NOMO-1 (cell line): ENCODE measurements around the gene ZC3H4.
"Not testable (repeated sequence)": the region's sequence is repeated elsewhere in the genome, so short reads cannot be mapped to it uniquely, and the experiment has no call there.

Source experiments
- DNase-seq, 2 experiments: peaks; one replicate each; lab custom pipeline; 2025; ENCODE audit not compliant: unreplicated experiment in 2 of 2; lab: John Stamatoyannopoulos, UW

ZC3H4 gene

DNA sequence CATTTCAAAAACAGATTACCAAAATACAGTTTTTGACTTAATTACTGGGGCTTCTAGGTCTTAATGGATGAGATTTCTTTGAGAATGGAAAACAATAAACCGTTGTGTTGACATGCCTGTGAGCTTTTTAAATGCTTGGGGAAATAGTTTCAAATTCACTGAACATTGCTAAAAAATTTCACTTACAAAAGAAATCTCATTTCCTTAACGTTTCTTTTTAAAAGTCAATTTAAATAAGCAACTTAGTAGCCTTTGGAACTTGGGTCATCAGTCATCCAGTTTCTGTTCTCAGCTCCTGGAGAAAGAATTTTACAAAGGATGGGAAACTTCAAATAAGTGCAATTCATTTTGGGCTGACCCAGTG lies 4.4 kb downstream of the ZC3H4 start:
- no peak for DNase-seq

DNA sequence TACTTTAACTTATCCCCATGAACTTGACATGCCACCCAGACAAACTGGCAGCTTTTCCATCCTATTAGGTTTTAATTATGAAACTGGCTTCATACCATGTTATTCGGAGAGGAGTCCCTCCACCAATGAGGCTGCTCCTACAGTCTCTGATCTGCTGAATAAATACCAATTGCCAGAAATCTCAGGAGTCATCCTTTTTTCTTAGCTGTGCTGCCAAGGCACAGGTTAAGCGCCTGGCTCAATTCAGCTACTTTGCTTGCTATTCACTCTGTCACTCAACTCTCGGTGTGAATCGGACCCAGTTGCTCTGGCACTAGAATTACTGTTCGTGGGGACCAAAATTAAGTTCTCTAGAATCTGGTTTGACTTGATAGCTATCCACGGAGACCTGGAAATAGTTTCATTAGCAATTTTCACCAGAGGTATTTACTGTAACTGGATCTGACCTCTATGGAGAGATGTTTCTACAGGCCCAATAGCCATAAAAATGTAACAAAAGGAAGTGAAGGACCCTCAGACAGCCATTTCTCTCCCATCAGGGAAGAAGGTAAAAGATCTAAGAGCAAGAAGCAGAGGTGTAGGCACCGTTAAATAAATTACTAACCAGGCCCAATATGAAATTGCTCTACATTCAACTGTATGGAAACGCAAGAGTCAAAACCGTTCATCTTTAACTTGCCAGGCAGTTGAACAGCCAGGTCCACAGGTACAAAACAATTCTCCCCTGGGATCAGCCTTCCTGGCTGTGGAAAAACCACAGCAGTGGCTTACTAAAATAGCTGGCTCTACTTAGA lies 5.4 kb downstream of the ZC3H4 start:
- DNase-seq, result no peak

DNA sequence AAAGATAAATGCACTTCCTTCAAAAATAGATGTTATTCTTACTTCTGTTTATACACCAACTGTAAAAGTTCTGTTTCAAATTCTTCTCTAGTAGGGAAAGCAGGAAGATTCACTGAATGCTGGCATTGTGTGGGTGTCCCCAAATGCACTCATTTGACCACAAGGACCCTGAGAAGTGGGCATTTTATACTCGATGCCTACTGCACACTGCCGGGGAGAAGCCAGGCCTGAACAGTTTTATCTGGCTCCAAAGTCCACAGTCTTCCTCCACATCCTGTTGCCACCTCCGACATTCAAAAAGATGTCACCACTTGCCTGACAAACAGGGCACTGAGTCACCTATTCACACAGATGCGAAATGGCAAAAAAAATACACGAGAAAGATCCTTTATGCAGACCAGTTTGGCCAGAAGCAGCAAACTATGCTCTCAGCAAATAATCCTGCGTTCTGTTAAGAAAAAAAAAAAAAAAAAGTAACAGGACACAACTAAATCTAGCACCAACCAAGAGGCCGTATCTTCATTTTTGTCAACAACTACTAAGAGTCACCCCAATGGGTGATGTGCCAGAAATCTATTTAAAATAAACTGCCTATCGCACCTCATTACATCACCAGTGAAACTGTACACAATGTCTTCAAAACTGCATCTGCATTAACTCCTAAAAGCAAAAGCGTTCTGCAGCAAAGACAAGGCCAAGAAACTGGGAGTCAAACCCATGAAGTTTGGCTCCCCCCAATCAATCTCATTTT lies 6.2 kb downstream of the ZC3H4 start:
- no peak for DNase-seq

DNA sequence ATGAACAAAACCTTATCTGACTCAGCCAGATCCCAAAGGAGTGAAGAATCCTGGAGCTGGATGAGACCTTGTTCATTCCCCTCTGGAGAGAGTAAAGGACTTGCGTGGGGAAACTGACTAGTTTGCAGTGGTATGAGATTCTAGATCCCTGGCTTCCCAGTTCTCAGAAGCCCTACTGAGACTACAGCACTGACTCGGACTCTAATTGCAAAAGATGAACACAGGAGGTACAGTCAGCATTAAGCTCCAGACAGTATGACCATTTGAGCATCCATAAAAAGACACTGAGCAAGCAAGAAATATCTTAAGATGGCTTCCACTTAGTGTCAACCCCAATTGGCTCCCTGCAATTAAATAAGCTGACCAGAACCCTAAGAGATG lies 6.8 kb downstream of the ZC3H4 start:
- no peak for DNase-seq

DNA sequence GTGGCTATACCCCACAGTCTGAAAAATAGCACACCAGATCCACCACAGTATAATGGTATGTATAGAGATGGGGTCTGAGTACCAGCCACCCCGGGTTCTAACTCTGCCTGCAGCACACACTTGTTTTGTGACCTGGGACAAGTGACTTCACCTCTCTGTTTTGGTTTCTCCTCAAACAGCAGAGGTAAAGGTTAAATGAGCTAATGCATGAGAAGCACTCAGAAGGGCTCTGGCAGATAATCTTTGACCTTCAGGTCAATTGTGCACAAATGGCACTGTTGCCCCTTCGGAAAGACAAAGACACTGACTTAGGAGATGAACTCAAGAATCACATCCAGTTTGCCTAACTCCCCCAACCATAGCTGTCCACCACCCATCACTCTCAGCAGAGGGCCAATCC lies 7.7 kb downstream of the ZC3H4 start:
- DNase-seq, result no peak

DNA sequence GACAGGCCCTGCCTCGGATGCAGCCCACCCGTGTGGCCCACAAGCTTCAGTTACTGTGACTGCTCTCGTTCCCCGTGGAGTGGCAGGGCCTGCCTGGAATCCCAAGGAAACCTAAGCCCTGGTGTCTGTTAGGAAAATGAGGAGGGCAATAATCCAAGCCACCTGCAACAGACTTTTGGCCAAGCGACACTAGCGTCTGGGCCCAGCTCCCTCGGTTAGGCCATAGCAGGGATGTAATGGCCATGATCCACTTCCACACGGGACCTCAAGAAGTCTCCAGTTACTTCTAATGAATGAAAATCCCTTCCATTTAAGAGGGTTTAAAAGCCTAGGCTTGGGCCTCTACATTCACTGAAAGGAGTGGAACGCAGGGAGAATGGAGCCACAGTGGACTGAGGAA lies 8.9 kb downstream of the ZC3H4 start:
- no peak for DNase-seq

DNA sequence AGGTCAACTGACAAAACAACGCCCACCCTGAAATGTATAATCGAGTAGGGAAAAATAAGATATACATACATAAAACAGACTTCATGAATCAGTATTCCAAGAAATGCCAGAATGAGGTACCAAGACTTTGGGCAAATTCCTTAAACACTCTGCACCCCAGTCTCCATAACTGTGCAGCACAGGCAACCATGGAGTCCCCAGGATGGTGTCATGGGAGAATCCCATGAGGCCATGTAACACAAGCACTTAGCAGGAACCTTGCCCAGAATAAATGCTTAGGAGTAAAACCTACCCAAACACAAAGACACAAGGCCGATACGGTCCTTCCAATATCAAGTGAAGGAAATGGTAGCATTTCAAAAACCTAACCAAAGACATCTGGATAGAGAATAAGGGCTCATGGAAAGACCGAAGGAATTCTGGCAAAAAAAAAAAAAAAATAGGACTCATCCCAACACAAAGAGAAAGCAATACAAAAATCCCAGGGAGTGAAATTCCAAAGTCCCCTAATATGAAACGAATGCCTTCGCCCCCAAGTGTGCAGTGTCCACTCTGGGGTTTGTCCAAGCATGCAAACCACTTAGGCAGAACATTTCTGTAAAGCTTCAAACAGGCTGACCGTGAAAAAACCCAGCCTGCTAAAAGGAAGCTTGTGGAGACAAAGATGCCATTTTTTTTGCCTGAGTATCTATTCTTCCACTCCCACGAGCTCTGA lies 11.1 kb downstream of the ZC3H4 start:
- no peak for DNase-seq

DNA sequence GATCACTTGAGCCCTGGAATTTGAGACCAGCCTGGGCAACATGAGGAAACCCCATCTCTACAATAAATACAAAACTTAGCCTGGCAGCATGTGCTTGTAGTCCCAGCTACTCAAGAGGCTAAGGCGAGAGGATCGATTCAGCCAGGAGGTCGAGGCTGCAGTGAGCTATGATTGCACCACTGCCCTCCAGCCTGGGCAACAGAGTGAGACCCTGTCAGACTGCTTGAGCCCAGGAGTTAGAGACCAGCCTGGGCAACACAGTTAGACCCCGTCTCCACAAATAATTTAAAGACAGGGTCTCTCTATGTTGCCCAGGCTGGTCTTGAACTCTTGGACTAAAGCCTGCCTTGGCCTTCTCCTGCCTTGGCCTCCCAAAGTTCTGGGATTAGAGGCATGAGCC lies 12.5 kb downstream of the ZC3H4 start:
- not testable (repeated sequence) for DNase-seq

DNA sequence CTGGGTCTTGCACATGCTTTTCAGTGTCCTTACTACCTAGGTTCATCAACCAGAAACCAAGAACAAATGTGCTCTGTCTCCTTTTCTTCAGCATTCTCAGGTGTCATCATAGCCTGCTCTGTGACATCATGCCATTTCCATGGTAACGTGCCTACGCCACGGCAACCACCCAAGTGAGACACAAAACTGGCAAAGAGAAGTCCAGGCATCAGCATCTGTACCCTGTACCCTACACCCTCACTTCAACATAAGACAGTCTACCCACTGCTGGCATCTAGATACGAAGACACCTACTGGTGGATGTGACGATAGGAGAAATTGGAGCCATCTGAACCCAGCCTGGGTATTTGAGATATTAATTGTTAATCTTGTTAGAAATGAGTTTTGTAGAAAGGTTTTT lies 13.3 kb downstream of the ZC3H4 start:
- no peak for DNase-seq

DNA sequence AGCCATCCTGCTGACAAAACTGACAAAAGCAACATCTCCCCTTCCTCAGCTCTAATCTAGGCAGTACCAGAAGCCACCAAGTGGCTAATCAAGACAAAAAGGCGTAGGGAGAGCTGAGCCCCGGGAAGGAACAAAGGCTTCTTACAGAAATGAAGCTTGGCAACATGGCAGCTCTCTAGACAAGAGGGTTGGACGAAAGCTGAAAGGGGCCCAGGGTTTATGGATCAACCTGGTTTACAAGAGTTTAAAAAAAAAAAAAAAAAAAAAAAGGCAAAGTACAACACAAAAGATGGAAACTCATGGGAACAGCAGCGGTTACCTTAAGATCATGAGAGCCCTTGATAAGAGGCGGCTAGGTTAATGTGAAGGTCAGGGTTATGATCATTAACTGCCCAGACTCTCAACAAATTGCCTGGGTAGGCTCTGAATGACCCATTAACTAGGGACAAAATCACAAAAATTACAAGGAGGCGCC lies 14.0 kb downstream of the ZC3H4 start:
- DNase-seq, result no peak

DNA sequence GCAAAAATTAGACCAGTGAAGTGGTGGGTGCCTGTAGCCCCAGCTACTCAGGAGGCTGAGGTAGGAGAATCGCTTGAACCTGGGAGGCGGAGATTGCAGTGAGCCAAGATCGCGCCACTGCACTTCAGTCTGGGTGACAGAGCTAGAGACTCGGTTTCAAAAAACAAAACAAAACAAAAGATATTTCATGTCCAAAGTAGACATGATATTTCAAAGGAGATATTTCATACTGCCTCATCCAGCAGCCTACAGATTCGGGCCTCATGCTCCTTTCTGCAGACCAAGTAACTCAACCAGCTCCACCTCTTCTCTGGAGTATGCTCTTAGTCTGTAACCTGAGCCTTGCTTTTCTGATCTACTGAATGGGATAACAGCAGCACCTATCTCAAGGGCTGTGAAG lies 15.0 kb downstream of the ZC3H4 start:
- DNase-seq, result no peak

DNA sequence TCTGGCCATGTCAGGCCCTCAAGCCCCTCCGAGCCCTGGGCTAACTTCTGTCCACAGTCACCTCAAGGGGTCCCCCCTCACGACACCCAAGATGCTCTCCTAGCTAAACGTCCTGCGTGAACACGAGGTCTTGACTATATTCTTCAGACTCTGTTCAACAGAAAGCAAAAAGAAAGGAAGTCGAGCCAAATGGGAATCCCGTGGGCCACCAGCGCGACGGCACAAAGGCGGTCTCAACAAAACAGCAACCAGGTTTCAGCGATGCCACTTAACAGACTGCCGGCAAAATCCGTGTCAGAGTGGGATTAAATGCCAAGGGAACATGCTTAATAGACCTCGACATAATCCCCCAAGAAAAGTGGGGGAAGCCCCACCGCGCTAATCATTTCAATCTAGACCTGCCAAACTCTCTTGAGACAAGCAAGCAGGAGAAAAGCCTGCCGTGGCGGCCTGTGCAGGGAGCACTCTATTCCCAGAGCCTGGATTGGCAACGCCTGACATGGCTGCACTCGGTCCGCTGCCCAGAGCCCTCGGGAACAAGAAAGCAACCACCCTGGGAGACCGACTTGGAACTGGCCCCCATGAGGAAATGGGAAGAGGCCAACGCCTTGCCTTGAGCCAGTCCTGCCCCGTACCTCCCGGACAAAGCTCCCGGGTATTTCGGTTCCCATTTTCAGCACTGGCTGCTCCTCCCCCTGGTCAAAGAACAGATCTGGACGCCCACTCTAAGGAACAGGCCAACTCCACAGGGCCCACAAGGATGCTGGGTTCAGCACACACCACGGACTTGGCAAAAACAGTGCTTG lies 16.0 kb downstream of the ZC3H4 start:
- DNase-seq, result no peak

DNA sequence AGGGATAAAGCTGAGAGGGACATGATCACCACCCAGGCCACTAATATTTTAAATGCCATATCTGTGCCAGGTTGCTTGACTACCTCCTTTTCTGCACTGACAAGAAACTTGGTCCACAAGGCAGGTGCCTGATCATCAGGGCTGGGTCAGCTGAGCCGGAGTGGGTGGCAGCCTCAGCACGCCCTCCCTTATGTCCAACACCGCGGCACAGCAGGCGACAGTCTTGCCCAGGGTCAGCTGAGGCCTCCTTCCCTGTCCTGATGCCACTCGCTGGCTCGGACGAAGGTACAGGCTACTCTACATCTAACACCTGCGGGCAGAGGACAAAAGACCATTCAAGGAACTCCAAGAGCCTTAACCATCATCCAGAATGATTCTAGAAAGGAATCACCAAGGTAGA lies 16.9 kb downstream of the ZC3H4 start:
- no peak for DNase-seq

DNA sequence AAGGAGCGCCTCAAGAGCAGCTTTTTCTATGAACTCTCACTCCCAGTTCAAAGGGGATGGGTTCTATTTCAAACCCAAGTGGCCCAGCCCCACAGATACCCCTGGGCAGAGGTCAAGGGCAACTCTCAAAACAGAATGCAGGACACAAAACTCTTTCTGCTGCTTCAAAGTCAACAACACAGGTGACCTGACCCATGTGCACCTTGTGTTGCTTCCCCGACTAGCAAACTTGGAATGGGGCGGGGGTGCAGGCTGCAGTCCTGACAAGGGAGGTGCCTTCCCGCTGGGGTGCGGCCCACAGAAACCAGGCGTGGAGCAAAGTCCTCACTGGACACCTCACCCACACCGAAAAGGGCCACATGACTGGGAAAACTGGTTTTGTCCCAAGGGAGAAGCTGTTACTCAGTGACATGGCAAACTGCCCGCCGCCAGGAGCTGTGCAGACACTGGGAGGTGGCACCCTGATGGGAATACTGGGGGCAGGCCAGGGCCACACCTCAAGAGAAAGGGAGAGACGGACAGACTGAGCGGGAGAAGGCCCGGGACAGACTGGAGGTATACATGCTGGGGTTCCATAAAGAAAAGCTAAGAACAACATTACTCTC lies 17.4 kb downstream of the ZC3H4 start:
- no peak for DNase-seq

DNA sequence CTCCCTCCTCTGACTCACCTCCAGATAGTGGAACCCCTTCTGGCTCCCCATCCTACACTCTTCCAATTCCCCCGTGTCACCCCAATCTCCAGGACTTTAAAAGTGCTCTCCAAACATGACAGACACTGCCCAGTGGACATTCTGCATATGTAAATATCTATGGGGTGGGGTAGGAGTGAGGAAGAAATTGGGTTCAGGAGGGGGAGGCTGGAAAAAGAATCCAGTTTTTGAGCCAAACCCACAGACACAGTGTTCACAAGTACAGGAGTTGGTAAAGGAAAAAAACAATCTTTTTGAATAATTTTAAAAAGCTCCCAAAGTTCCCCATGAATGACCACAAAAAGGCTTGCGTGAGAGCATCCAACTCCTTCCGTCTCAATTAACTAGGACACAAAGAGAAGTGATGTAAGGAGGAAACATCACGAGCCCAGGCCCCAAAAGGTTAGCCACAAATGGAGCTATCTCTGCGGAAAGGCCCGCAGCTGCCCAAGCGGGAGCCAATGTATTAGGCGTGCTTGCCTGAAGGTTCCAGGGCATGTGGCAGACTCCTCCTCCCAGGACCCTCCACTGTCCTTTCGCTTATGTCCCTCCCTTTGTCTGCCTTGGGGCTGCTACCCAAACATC lies 18.0 kb downstream of the ZC3H4 start:
- DNase-seq, result peak; percentile 58

DNA sequence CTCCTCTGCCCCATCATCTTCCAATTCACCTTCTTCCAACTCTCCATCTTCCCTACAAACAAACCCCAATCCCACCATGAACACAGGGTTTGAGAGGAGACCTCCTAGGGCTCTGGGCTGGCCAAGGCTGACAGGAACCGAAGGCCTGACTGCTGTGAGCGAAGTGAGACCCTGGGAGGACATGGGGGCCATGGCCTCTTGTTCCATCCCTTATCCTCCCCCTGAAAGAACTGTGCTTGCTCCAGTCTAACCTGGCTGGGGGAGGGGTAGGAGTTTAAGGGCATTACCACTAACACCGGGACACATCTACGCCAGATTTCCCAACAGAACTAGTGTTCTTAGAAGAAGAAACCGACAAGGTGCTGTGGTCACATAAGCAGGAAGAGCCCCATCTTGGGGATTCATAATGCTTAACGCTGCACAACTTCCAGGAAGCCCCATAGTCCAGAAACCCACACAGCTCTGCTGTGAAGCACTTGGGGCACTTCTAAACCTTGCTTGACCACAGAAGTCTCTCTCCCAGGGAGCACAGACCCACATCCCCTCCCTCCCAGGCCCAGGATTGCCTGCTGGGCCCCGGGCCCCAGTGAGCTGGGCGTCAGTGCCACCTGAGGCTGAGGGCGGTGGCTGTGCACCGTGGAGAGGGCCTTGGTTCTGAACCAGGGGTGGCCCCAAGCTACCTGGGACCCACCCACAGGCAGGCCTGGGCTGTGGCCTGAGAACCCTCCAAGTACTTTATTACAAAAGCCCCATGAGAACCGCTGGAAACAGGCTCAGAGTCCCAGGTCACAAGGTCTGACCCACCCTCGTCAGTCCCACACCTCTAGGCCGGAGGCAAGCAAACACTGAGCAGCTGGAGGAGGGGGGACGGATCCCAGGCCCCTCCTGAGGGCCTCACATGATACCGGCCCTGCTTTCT lies 18.8 kb downstream of the ZC3H4 start:
- DNase-seq, result peak in 1 of 2 experiments; percentile 25

DNA sequence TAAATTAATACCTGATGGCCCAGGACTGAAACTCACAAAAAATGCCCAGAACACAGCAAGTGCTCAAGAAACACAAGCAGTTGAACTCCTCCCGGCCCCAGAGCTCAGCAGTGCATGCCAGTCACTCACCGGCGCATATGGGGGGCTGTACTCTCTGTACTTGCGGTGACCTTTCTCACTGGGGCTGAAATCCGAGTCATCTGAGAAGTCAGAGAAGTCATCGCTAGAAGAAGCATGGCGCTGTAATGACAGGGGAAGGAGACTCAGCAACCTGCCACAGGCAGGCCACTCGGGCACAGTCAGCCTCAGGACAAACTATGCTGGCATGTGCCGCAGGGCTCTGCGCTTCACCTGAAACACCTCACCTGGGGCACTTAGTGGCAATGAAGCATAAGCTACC lies 19.7 kb downstream of the ZC3H4 start:
- no peak for DNase-seq

DNA sequence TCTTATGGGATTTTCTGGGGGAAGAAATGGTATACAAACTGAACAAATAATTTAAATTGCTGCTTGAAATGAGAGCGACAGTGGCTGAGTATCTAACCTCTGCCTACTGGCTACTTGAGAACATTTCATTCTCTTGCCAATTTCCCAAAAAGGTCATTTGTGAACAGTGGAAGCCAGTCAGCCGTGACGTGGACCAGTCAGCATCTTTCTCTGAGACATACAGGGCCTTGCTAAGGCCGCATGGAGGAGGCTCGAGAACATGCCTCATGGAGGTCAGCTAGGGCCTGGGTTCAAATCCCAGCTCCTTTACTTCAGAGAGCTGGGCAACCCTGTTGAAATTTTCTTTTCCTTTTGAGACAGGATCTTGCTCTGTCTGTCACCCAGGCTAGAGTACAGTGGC lies 20.3 kb downstream of the ZC3H4 start:
- DNase-seq, result no peak

DNA sequence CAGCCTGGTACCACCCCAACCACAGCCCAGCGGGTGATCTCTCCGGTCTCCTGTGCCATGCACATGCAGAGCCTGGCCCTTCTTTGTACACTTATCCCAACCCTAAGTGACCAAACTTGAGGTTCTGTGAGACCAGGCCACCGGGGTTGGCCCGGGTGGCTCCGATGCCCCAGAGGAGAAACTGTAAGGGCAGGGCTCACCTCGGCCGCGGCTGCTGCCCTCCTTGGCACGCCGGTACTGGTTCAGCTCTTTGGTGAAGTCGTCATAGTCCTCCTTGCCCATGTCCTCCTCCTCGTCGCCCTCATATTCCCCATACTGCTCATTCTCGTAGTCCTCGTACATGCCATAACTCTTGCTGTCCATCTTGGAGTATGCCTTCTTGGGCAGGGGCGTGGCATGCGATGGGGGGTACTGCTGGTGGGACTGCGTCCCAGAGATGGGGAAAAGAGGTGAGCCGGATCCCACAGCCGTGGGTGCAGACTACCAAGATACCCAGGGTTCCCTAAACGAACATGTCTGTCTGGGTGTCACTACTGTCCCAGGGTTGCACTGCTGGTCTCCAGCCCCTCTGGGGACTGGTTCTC lies 23.7 kb downstream of the ZC3H4 start:
- DNase-seq, result no peak
